ENCODE results near the gene MAD2L2.

Gene MAD2L2

GRCh38 chr1:11640101-11640500, 40.8 kb downstream of the MAD2L2 start:
- TF ChIP-seq TAF1 (IDR thresholded peaks at IDR 0.05; ENCODE audit: borderline replicate concordance, insufficient read depth, low read length) = no peak

DNA sequence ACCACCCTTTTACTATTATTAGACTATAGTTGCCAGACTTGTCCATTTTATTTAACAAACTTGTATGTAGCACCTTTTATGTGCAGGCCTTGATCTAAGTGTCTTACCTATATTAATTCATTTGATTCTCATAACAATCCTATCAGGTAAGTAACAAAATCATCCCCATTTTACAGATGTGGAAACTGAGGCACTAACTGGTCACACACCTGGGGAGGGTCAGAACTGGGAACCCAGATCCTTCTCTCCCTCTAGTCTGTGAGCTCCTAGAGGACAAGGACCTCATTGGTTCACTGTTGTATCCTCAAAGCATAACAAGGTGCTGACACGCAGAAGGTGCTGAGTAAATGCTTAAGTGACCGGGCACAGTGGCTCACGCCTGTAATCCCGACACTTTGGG, 41.6 kb downstream of the MAD2L2 start:
- no peak for TF ChIP-seq TAF1 (IDR thresholded peaks at IDR 0.05; ENCODE audit: borderline replicate concordance, insufficient read depth, low read length)
- TF ChIP-seq SIN3A (IDR thresholded peaks at IDR 0.05; ENCODE audit: borderline replicate concordance, insufficient read depth, low read length) = no peak

DNA sequence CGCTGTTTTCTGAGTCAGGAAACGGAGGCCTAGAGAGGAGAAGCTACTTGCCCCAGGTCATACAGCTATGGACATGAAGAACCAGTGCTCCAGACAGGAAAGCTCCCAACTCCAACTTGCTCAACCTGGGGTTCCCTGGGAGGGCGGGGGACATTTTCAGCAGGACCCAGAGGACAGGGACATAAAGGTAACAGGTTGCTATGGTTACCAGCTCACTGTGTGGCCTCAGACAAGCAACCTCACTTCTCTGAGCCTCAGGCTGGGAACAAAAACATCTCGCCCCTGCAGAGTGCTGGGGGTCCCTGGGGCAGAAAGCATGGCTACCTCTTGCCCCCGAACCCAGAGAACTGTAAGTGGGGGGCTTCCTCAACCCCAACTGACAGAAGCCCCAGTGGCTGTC, 42.8 kb downstream of the MAD2L2 start:
- TF ChIP-seq, protein P1, sequence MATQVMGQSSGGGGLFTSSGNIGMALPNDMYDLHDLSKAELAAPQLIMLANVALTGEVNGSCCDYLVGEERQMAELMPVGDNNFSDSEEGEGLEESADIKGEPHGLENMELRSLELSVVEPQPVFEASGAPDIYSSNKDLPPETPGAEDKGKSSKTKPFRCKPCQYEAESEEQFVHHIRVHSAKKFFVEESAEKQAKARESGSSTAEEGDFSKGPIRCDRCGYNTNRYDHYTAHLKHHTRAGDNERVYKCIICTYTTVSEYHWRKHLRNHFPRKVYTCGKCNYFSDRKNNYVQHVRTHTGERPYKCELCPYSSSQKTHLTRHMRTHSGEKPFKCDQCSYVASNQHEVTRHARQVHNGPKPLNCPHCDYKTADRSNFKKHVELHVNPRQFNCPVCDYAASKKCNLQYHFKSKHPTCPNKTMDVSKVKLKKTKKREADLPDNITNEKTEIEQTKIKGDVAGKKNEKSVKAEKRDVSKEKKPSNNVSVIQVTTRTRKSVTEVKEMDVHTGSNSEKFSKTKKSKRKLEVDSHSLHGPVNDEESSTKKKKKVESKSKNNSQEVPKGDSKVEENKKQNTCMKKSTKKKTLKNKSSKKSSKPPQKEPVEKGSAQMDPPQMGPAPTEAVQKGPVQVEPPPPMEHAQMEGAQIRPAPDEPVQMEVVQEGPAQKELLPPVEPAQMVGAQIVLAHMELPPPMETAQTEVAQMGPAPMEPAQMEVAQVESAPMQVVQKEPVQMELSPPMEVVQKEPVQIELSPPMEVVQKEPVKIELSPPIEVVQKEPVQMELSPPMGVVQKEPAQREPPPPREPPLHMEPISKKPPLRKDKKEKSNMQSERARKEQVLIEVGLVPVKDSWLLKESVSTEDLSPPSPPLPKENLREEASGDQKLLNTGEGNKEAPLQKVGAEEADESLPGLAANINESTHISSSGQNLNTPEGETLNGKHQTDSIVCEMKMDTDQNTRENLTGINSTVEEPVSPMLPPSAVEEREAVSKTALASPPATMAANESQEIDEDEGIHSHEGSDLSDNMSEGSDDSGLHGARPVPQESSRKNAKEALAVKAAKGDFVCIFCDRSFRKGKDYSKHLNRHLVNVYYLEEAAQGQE (IDR thresholded peaks at IDR 0.05; ENCODE audit: insufficient read depth in 1 of 2, low read depth in 2 of 2, low read length in 2 of 2) = no peak
- no peak for TF ChIP-seq TAF1 (IDR thresholded peaks at IDR 0.05; ENCODE audit: borderline replicate concordance, insufficient read depth, low read length)
- TF ChIP-seq FOXP2 (optimal IDR thresholded peaks at IDR 0.05; ENCODE audit: borderline replicate concordance, extremely low read depth, extremely low read length, insufficient read depth) = no peak
- TF ChIP-seq POLR2AphosphoS5 (IDR thresholded peaks at IDR 0.05; ENCODE audit: low read depth, low read length) = no peak
- no peak for TF ChIP-seq SIN3A (IDR thresholded peaks at IDR 0.05; ENCODE audit: borderline replicate concordance, insufficient read depth, low read length)

DNA sequence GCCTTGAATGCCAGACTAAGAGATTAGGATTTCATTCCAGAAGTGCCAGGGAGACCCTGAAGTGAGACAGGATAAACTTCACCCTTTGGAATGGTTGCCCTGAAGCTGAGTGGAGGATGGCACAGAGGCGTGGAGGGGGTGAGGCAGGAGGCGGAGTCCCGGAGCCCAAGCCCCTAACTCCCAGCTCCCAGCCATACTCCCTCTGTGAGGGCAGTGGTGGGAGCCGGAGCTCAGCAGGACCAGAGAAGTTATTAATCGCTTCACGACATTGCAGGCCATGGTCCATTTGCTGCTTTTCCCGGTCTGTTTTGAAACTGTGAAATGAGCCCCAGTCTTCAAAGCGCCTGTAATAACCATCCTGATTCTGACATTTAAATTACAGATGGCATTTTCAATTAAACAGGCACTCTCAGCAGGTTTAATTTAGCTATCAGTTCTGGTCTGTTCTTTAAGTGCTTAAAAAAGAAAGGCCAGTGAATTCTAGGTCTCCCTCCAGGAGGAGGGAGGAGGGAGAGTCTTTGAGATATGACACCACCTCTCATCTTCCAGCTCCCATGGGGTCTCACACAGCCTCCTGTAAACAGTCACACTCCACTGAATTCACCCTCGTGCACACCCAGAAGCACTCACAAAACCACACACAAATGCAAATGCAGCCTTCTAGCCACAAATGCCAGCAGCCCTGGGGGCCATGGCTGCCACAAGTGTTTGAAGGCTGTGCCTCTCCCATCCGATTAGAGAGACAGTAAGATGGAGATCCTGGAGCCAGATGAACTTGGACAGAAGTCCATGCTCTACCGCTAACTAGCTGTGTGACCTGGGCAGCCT, 46.4 kb downstream of the MAD2L2 start:
- TF ChIP-seq FOXP2 (optimal IDR thresholded peaks at IDR 0.05; ENCODE audit: borderline replicate concordance, extremely low read depth, extremely low read length, insufficient read depth) = no peak
- TF ChIP-seq, protein P1 (IDR thresholded peaks at IDR 0.05; ENCODE audit: insufficient read depth in 1 of 2, low read depth in 2 of 2, low read length in 2 of 2) = no peak
- TF ChIP-seq POLR2AphosphoS5 (IDR thresholded peaks at IDR 0.05; ENCODE audit: low read depth, low read length) = no peak
- TF ChIP-seq SIN3A (IDR thresholded peaks at IDR 0.05; ENCODE audit: borderline replicate concordance, insufficient read depth, low read length) = no peak
- no peak for TF ChIP-seq TAF1 (IDR thresholded peaks at IDR 0.05; ENCODE audit: borderline replicate concordance, insufficient read depth, low read length)

- TF ChIP-seq SIN3A (IDR thresholded peaks at IDR 0.05; ENCODE audit: borderline replicate concordance, insufficient read depth, low read length) (no peak), TAF1 (IDR thresholded peaks at IDR 0.05; ENCODE audit: borderline replicate concordance, insufficient read depth, low read length) (no peak), FOXP2 (optimal IDR thresholded peaks at IDR 0.05; ENCODE audit: borderline replicate concordance, extremely low read depth, extremely low read length, insufficient read depth) (no peak), POLR2AphosphoS5 (IDR thresholded peaks at IDR 0.05; ENCODE audit: low read depth, low read length) (no peak)
- TF ChIP-seq, protein P1 (IDR thresholded peaks at IDR 0.05; ENCODE audit: insufficient read depth in 1 of 2, low read depth in 2 of 2, low read length in 2 of 2) = no peak
Measured at GRCh38 chr1:11629184-11630016, 51.5 kb downstream of the MAD2L2 start.

- no peak for TF ChIP-seq FOXP2 (optimal IDR thresholded peaks at IDR 0.05; ENCODE audit: borderline replicate concordance, extremely low read depth, extremely low read length, insufficient read depth)
- TF ChIP-seq, protein P1 (IDR thresholded peaks at IDR 0.05; ENCODE audit: insufficient read depth in 1 of 2, low read depth in 2 of 2, low read length in 2 of 2) = no peak
- no peak for TF ChIP-seq POLR2AphosphoS5 (IDR thresholded peaks at IDR 0.05; ENCODE audit: low read depth, low read length)
- TF ChIP-seq SIN3A (IDR thresholded peaks at IDR 0.05; ENCODE audit: borderline replicate concordance, insufficient read depth, low read length) = no peak
- no peak for TF ChIP-seq TAF1 (IDR thresholded peaks at IDR 0.05; ENCODE audit: borderline replicate concordance, insufficient read depth, low read length)
Measured at GRCh38 chr1:11628767-11629166, 52.2 kb downstream of the MAD2L2 start.

Data from PFSK-1 (cell line).